ENCODE data around the gene IL12B.
"Not testable (repeated sequence)": the region's sequence is repeated elsewhere in the genome, so short reads cannot be mapped to it uniquely, and the experiment has no call there.

The IL12B gene

GRCh38 chr5:159266764-159267163 is 63.5 kb downstream of the IL12B start:
- not testable (repeated sequence) for H3K9ac ChIP-seq (ENCODE audit: low read length); H3K27ac ChIP-seq (ENCODE audit: low read depth, low read length); H3K27me3 ChIP-seq (ENCODE audit: control insufficient read depth, insufficient read depth, low read length); H3K4me3 ChIP-seq (ENCODE audit: low read length); H3K4me1 ChIP-seq (ENCODE audit: control insufficient read depth, insufficient read depth, low read length); H3K36me3 ChIP-seq (ENCODE audit: control insufficient read depth, insufficient read depth, low read length)

Data from rectal smooth muscle tissue (tissue), 1 donor.